ENCODE measurements around the gene KIAA0586. TPM values are rescaled to one million over a fixed set of nuclear protein-coding genes. Genes with fewer than 3 reads are reported as not detected.
A peak's percentile ranks its signal among the peaks of the same experiment; 100 is the strongest.

KIAA0586 gene
- total and polyA plus RNA-seq, 10 of the 15 experiments (the other 5 are each of a cell fraction or from before 2014, with no cell fraction given), result 7.1 to 27.6 (median 19.1) TPM

GRCh38 chr14:58426670-58427280 is 744 bp upstream of the KIAA0586 start (continued):
- TF ChIP-seq CUX1 (IDR thresholded peaks at IDR 0.05; ENCODE audit: insufficient replicate concordance, low read depth, low read length) (no peak), ZNF384 (IDR thresholded peaks at IDR 0.05; ENCODE audit: borderline replicate concordance, low read depth, low read length) (no peak), HDGF (IDR thresholded peaks at IDR 0.05) (no peak), NKRF (conservative IDR thresholded peaks at IDR 0.05) (peak; percentile 80), CBX3 (IDR thresholded peaks at IDR 0.05; ENCODE audit: borderline replicate concordance, low read depth) (no peak), ZNF687 (IDR thresholded peaks at IDR 0.05) (peak; percentile 75), FOS (IDR thresholded peaks at IDR 0.05; ENCODE audit: borderline replicate concordance, extremely low read depth, insufficient read length) (no peak), STAT1 (conservative IDR thresholded peaks at IDR 0.05) (no peak), ZZZ3 (IDR thresholded peaks at IDR 0.05; ENCODE audit: control insufficient read depth, insufficient read length, low read depth) (no peak), STAT3 (IDR thresholded peaks at IDR 0.05; ENCODE audit: low read depth, low read length) (no peak), ETV6 (conservative IDR thresholded peaks at IDR 0.05 in 1 of 2, IDR thresholded peaks at IDR 0.05 in 1 of 2; ENCODE audit: borderline replicate concordance in 1 of 2, low read depth in 1 of 2) (no peak), SIN3A (IDR thresholded peaks at IDR 0.05; ENCODE audit: low read depth, low read length) (peak; percentile 54; the same call in 1 of the 2 replicates), PKNOX1 (IDR thresholded peaks at IDR 0.05) (no peak; the same call in 1 of the 2 replicates), RFX5 (IDR thresholded peaks at IDR 0.05; ENCODE audit: low read depth, low read length) (no peak), PAX8 (IDR thresholded peaks at IDR 0.05) (no peak), PAX5 (IDR thresholded peaks at IDR 0.05; ENCODE audit: borderline replicate concordance, low read depth, low read length) (no peak)

All from GM12878 (cell line).